NCI-H2227 (cell line): ENCODE results near the gene ZNF474.

Experiments
- DNase-seq: peaks from one replicate; lab custom pipeline; 2025; ENCODE audit not compliant: unreplicated experiment; lab: John Stamatoyannopoulos, UW

ZNF474 gene

DNA sequence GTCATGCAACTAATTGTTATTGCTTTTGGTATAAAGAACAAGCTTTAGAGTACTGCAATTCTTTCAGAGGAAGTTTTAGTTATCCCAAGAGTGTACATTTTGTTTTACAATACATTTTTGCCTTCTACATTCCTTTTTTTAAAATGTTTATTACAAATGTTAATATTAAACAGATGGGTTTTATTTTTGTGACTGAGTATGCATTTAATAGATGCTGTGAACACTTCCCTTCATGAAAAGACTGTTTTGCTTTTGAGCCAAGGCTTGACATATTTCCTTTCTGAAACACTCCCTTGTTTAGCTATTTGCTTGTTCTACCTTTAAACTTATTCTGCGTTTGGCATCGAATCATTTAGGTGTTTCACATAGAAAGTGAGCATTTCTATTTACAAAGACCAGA lies 14.8 kb upstream of the ZNF474 start:
- no peak for DNase-seq

DNA sequence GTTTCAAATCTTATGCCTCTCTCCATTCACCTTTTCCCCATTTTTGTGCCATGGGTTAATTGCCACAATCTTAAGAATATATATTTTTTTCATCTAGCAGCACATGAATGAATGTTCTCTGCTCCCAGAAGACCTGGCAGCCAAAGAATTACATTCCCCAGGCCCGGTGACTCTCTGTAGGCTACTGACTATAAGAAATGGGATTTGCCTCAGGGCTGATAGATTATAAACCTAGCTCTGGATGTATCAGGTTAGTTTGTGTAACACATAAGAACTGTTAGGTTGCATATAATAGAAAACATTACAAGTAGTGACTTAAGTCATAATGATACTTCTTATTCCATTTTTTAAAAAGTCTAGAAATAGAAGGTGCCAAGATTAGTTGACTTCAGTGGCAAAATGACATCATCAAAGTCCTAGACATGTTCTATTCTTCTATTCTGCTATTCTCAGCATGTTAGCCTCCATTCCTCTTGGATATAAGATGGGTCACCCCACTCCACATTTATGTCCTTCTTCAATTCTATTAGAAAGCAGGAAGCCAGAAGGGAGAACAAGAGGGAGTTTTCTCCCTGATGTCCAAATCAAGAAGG lies 10.9 kb upstream of the ZNF474 start:
- no peak for DNase-seq

DNA sequence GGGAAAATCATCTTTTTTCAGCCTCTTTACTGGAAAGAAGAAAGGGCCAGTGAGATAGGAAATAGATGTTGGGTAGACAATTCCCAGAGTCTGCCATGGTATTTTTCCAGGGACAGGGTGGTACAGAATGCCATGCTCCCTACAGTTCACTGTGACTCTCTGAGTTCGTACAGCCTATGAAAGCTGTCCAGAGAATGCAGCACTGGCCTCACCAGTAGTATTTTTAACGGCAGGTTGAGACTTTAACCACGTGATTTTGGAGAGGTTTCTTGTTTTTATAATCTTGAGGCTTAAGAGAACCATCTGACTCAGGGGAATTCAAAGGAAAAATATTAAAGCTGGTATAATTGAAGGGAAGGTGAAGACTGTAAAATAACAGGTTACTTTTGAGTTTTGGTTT lies 10.1 kb upstream of the ZNF474 start:
- DNase-seq: no peak

DNA sequence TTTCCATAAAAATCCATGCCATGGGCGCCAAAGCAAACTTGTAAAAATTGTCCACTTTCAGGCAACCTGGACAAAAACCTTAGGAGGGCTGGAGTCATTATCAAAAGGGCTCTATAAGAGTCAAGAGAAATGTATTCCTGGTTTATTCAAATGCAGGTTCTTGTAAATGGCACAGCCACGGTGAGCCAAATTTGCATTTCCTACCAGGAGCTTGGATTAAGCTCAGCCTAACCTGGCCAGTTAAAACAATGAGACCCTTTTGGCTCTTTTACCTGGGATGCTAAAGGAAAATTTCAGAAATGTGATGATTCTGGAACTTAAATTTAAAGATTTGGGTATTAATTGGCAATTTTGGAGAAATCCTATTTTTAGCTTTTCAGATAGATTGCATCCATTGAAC lies 8.9 kb upstream of the ZNF474 start:
- DNase-seq: no peak

DNA sequence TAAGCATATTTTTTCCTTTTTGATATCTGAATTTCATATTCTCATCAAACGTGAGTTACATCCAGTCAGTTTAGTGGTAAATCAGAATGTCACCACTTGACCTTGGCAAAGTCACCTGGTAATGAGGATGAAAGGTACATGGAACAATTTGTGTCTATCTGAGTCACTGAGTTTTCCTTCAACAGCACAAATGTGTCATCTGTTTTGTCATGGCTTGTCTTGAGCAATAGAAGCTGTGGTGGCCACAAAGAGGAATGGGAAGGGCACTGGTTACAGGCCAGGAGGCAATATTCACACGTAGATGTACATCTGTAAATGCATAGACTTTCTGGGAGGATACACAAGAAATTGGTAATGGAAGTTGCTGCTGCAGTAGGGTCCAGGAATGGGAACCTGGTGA lies 8.4 kb upstream of the ZNF474 start:
- no peak for DNase-seq

DNA sequence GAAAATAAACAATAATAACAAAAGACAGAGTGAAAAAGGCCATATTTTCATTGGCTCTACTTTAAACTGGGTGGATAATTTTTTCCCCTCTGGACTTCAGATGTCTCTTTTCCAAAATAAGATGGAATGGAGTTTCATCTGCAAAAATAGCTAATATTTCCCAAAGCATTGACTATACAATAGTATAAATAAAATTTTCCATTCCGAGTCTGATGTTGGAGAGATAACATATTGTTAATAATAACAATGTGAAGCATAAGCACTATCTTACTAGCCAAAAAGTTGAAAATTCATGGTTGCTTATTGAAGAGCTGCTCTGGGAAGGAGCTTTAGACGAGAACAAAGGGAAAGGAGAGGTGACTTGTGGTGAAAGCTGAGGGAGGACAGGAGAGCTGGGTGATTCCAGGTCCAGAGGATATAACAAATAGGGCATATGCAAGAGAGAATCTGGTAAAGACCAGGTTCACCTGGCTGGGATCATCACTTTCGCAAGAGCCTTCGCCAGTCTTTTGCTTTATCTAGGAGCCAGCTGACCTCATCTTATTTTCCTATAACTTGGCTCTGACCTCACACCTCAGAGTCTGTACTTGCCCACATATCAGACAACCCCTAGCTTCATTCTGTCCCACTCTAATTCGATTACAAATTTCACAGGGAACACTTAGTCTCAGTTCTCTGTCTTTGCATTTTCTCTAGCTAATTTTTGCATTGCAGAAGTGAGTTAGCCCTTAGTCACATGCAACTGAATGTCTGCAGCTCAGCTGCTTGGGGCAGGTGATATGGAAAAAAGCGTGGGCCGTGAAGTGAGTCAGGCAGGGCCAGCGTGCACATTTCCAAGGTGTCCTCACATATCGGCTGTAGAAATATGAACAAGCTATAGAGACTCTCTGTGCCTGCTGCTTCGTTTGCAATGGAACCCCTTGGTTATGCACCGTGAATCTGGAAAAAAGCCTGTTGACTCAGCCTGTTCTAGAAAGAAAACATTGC lies 7.6 kb upstream of the ZNF474 start:
- no peak for DNase-seq

DNA sequence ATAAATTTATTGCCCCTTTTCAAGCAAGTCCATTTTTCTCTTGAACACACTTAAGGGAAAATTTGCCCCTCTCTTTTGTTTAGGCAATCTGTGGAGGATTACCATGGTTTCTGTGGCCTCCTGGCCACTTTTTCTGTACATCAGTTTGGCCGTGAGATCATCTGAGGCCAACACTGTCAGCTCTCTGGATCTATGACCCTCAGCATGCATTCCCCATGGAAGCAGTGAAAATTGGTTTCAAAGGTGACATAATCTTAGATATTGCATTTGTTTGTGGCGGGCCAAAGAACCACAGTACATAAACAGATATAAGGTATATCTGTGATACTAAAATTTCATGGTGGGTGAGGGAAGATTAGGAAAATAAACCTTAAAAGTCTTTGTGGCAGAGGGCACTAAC lies 4.6 kb upstream of the ZNF474 start:
- no peak for DNase-seq

DNA sequence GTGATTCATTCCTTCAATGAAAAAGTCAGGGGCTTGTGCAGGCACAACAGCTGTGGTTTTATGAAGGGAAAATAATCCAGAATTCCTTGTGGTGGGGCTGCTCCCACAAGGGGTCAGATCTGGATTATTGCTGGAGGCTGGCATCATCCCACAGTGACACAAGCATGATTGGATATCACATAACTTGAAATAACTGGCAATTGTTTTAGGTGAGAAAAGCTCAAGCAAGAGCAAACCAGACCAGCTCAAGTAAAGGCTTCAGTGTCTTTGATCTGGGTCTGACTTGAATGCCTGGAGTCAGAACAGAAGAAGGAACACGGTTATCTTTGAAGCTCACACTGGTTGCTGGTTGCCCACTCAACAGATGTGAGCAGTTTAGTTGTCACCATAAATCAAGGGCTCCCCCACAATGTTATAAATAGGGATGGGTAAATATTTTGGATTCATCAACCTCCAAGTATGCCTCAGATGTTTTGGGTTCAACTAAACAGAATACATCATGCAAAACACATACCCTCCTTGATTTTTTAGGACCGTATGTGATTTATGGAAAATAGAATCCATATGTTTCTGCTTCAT lies 3.1 kb upstream of the ZNF474 start:
- DNase-seq: no peak

DNA sequence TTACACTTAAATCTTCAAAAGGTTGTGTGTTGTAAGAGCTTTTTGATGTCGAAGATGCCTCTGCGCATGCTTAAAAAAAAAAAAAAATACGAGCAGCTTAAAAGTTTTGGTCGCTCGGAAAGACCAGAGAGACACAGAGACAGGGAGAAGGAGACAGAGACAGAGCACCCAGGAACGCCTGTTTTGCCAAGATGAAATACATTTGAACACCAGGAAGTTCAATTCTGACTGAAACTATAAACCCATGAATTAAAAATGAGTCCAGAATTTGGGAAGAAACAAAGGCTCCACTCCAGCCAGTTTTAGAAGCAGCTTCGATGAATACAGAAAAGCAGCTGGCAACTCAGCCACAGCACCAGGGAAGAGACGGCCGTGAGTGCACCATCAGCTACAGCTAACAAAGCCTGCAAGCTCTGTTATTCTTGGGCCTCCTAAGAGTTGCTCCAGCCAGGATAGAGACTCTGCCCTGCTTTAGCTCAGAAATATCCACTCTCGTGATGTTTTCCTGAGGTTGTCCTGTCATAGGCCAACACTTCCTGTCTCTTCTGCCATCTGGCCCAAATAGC lies 2.5 kb upstream of the ZNF474 start:
- no peak for DNase-seq

DNA sequence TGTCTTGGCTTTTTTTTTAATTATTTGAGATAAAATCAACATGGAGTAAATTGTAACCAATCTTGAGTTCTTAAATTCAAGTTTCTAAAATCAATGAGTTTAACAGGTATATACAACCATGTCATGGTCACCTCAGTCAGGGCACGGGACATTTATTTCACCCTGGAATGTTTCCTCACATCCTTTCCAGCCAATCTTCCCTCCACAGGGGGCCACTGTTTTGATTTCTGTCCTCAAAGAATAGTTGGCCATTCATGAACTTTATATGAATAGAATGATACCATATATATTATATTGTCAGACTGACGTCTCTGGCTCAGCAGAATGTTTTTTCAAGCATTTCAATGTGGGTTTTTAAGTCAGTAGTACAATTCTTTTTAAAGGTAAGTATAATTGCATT lies 806 bp downstream of the ZNF474 start:
- DNase-seq: no peak

DNA sequence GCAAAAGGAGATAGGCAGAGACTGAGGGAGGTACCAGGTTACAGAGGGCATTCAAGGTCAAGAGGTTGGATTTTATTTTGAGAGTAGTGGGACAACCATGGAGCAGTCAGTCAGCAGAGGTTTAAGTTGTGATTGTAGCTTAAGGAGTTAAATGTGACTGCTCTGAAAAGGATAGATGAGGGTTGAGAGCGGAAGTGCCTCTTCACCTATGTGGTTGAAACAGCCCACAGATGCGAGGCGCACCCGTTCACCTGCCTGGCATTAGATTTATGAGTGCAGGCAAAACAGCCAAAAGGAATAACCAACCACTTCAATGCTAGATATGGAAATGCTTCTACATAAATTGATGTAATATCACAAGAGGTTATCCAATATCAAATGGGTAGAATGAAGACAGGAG lies 8.4 kb downstream of the ZNF474 start:
- DNase-seq: no peak

DNA sequence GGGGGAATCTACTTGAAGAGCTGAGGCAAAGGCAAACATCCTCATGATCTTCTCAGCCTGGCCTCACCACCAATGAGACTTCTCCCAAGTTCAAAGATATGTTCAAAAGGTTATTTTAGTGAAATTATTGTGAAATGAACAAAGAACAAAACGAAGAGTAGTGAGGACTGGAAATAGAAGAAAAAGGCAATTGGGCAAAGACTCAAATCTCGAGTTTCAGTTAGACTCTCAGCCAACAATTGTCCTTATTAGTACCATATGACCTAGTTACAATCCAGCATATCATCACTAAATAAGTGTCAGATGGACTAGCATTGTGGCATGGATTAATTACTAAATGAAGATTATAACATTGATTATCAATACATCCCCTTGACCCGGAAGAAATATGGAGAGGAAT lies 9.0 kb downstream of the ZNF474 start:
- no peak for DNase-seq

DNA sequence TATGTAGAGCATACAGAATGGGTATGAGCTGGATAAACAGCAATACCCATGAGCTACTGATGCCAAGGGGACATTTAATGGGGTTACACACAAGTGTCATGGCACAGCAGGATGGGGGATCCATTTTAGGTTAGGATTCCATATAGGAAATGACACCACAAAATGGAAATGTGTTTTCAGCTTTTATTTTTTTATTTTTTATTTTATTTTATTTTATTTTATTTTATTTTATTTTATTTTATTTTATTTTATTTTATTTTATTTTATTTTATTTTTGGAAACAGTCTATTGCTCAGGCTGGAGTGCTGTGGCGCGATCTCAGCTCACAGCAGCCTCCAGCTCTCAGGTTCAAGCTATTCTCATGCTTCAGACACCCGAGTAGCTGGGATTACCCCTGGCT lies 11.6 kb downstream of the ZNF474 start:
- DNase-seq: no peak

DNA sequence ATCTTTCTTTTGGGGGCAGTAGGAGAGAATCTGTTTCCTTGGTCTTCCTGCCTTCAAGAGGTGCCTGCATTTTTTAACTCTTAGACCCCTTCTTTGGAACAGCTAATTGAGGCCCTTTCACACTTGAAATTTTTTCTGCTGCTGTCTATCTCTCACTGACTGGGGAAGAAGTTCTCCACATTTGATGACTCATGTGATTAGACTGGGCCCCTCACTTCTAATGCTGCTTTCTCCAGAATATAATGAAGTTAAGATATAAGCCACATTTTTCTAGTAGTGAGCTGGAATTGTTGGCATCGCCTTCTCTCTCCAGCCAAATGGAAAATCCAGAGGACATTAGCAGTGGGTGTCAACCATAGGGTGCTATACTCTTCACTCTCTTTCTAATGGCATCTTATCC lies 12.4 kb downstream of the ZNF474 start:
- DNase-seq: no peak

DNA sequence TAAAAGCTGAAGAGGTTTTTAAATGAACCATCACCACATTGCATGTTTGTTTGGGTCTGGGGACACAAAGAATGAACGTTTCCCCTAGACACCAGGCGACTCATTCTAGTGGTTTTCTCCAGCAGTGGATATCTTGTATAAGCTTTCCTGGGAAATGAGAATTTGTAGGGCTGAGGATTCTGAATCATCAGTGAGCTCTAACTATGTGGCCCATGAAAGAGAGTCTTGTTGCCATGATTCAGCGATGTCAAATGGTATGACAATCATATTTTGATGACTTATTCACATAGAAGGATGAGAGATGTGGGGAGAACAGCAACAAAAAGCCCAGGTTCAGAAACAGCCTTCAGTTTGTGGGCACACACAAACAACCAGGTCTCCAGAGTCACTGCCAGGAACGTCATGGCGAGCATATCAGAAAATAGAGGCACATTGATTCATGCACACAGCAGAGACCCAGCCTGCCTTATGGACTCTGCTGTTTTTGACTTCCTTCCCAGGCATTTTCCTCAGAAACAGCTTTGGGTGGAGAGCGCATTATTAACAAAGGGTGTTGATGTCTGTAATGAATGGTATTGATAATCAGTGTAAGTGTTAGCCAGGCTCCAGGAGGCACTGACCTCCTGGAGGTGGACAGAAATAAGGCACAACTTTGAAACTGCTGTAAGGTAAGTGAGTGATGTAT lies 13.3 kb downstream of the ZNF474 start:
- DNase-seq: no peak

DNA sequence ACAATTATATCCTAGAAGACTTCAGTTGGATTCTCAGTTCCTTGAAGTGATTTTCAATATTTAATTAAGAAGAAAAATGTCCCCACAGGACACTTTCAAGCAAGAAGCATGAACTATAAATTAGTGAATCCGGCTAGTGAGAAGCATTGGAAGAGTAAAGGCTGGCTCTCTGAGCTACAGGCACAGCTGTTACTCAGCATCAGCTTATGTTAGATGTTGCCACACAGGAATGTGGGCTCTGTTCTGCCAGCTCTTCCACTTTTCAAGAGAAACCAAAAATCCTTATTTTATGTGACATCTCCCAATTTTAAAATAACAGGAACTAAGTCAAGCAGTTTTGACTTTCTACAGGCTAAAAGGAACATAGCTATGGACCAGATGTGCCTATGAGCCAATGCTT lies 14.9 kb downstream of the ZNF474 start:
- peak; percentile 10 for DNase-seq

DNA sequence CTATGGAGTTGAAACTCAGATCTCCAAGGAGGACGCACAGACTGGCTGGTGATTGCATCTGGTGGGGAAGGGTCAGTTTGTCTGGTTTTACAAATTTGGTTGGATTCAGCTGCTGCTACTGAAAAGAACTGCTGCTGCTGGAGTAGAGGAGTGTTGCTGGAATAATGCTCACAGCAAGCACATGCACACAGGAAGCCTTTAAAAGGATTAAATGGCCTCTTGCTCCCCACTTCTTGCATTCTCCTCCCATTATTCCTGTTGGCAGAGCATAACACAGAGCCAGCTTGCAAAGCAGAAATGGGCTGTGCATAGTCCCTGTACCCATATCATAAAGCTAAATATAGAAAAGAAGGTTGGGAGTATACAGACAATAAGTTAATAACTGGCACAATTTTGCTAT lies 16.6 kb downstream of the ZNF474 start:
- peak; percentile 18 for DNase-seq

DNA sequence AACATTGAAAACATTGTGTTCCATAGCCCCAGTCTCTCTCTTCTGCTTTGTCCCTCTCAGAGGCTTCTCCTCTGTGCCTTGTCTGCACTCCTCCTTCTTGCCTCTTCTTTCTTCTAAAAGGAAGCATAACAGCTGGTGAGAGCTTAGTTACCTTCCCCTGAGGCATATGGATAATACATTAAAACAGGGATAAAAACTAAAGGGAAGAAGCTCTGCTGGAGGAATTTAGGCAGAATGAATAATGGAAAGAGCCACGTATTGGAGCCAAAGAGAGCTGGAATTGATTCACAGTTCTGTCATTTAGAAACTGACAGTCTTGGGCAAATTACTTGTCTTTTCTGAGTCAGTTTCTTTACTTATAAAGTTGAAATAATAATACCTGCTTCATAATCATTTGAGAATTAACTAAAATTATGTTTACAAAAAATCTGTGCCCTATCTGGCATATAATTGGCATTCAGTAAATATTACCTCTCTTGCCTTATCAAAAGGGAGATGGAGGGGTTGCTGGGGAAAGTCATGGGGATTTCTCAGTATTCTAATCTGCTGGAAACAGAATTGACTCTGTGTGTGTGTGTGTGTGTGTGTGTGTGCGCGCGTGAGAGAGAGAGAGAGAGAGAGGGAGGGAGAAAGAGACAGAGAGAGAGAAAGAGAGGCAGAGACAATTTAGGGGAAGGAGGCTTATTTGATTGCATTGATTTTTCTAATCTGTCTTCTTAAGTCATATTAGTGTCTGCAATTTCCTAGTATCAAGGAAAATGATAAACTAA lies 20.2 kb downstream of the ZNF474 start:
- DNase-seq: no peak

DNA sequence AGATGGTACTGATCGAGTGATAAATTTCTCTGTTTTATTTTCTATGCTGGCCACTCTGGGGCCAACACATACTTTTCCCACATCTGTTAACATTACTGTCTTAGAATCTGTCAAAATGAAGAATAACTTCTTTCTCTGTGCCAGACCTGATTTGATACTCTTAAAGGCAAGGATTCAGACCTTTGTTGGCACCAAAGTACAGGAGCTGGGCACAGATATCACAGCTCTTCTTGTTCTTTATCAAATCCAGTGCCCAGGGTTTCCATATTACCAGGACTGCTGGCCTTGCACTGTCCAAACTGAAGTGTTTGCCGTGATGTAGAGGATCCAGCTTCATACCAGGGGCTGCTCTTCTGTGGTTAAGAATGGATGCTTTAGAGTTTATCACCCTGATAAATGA lies 20.9 kb downstream of the ZNF474 start:
- no peak for DNase-seq

DNA sequence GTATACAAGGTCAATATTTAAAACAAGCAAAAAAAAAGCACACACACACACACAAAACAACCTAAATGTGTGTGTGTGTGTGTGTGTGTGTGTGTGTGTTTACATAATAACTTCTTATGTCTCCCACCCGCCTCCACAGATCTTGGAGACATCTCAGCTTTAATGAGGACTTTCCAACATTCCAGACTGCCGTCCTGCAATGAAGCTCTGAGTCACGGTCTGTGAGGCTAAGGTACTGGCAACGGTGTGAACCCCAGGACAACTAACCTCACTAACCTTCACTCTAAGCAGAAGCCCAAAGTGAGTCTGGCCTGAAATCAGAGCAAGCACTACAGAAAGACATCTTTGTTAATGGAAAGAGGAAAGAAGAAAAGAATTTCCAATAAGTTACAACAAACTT lies 22.3 kb downstream of the ZNF474 start:
- no peak for DNase-seq
